Sigmoid colon (tissue), 7 donors: ENCODE data around the gene MRPL53. TPM values are rescaled to one million over a fixed set of nuclear protein-coding genes. Genes with fewer than 3 reads are reported as not detected.
"Not testable (repeated sequence)": the region's sequence is repeated elsewhere in the genome, so short reads cannot be mapped to it uniquely, and the experiment has no call there.

Source experiments
- DNase-seq: peaks from one replicate; pipeline ENCODE4 v3.0.0-alpha.2; 2019
- H3K27ac ChIP-seq, 4 donors: fragments of 200-600 bp; sonication (generic); one replicate each; pipeline ENCODE4 v1.5.1; 2016 to 2019; ENCODE audit warnings: mild to moderate bottlenecking in 1 of 4
- H3K27me3 ChIP-seq, 3 donors: fragments of 200-600 bp; sonication (generic); one replicate each; pipeline ENCODE4 v1.5.1; 2019; ENCODE audit warnings: mild to moderate bottlenecking in 1 of 3
- H3K36me3 ChIP-seq, 4 donors: fragments of 200-600 bp; sonication (generic); one replicate each; pipeline ENCODE4 v1.5.1; 2016 to 2019
- H3K4me1 ChIP-seq, 4 donors: fragments of 200-600 bp; sonication (generic); one replicate each; pipeline ENCODE4 v1.5.1; 2017 to 2019
- H3K4me3 ChIP-seq, 4 donors: fragments of 200-600 bp; sonication (generic); one replicate each; pipeline ENCODE4 v1.5.1; 2017 to 2019; ENCODE audit warnings: mild to moderate bottlenecking in 2 of 4, moderate library complexity in 1 of 4
- H3K9me3 ChIP-seq, 4 donors: fragments of 200-600 bp in 3 of 4; sonication (generic) in 3 of 4; one replicate each; pipeline versions ENCODE4 v1.5.1 to v1.6.1; 2013 to 2019
- CTCF ChIP-seq, 4 experiments: fragments of 450-650 bp in 3 of 4; fragments of 200-600 bp in 1 of 4; IDR thresholded peaks; one replicate each; pipeline ENCODE4 v1.5.1; 2016 to 2019; ENCODE audit warnings: antibody characterized with exemption in 4 of 4, mild to moderate bottlenecking in 3 of 4, moderate library complexity in 2 of 4
- EP300 ChIP-seq, 4 donors: sonication (generic); formaldehyde crosslinking; IDR thresholded peaks; one replicate each; pipeline ENCODE4 v1.6.1; 2017; ENCODE audit warnings: antibody characterized with exemption in 4 of 4
- POLR2A ChIP-seq, 2 donors: fragments of 450-650 bp; IDR thresholded peaks; one replicate each; pipeline ENCODE4 v1.6.1; 2016; ENCODE audit warnings: antibody characterized with exemption in 2 of 2, mild to moderate bottlenecking in 2 of 2, moderate library complexity in 2 of 2
- POLR2AphosphoS5 ChIP-seq, 4 donors: sonication (generic); formaldehyde crosslinking; IDR thresholded peaks; one replicate each; pipeline ENCODE4 v1.6.1; 2017; ENCODE audit warnings: antibody characterized with exemption in 4 of 4
- WGBS, 2 donors: extraction: QIAGEN DNeasy Blood & Tissue Kit; methylation state at CpG; one replicate each; pipeline ENCODE4 v1.1.7; 2013; 5-methylcytosine and 5-hydroxymethylcytosine counted together
- intact Hi-C: fragments of 100-400 bp; cut with DNase I; formaldehyde crosslinking; loops from one replicate; pipeline ENCODE4 v1.15.1; 2023
- polyA plus RNA-seq, 3 donors: library from polyadenylated mRNA; stranded (reverse); fragments of 200-250 nt; gene quantifications; one replicate each; pipeline ENCODE4 v1.2.3, GENCODE V29; 2013
- total RNA-seq, 4 donors: library from RNA; depleted of rRNA; stranded (reverse); fragments of >200 nt; gene quantifications; one replicate each; pipeline ENCODE4 v1.1.0, GENCODE V29; 2016
- donor health status: healthy with polysubstance abuse.
- donor health status: Bipolar disorder and iron deficiency.
- donor health status: healthy.

The MRPL53 gene
- total and polyA plus RNA-seq, 7 donors = 10.2 to 77.1 (median 59.7) TPM

- intact Hi-C loops = no loop called here
- no peaks in the 10 kb centered on the region for H3K27me3 ChIP-seq
- TF ChIP-seq POLR2AphosphoS5 (IDR thresholded peaks at IDR 0.05) = no peak
- no peak for TF ChIP-seq CTCF (IDR thresholded peaks at IDR 0.05)
- TF ChIP-seq EP300 (IDR thresholded peaks at IDR 0.05) = no peak
- TF ChIP-seq POLR2A (IDR thresholded peaks at IDR 0.05) = no peak
- H3K4me1 ChIP-seq = peaks cover 0 to 39% (median 30%) of the 10 kb centered on the region in 4 donors
- H3K9me3 ChIP-seq = no peaks in the 10 kb centered on the region
- H3K36me3 ChIP-seq = peaks cover 7 to 21% (median 10%) of the 10 kb centered on the region in 4 donors
- no peak overlapping the region for H3K27ac ChIP-seq
- DNase-seq = no peak
- no peak overlapping the region for H3K4me3 ChIP-seq
- 91 to 93% methylated on average over 20 of the region's 20 CpGs for WGBS, 2 donors
These were observed 10.3 kb downstream of the MRPL53 start for GRCh38 chr2:74462054-74462785.

GRCh38 chr2:74461187-74462053 is 11.1 kb downstream of the MRPL53 start:
- intact Hi-C loops = no loop called here
- Histone ChIP-seq H3K27me3 (no peaks in the 10 kb centered on the region), H3K4me3 (no peak overlapping the region), H3K27ac (no peak overlapping the region), H3K4me1 (peaks cover 0 to 47% (median 38%) of the 10 kb centered on the region in 4 donors), H3K9me3 (no peaks in the 10 kb centered on the region), H3K36me3 (peaks cover 7 to 21% (median 10%) of the 10 kb centered on the region in 4 donors)
- DNase-seq = no peak
- no peak for TF ChIP-seq CTCF (IDR thresholded peaks at IDR 0.05)
- TF ChIP-seq EP300 (IDR thresholded peaks at IDR 0.05) = no peak
- no peak for TF ChIP-seq POLR2AphosphoS5 (IDR thresholded peaks at IDR 0.05)
- no peak for TF ChIP-seq POLR2A (IDR thresholded peaks at IDR 0.05)
- WGBS, 2 donors = 91 to 93% methylated on average over 27 of the region's 27 CpGs

GRCh38 chr2:74460187-74460586 is 12.3 kb downstream of the MRPL53 start:
- H3K27ac ChIP-seq, DNase-seq, H3K4me3 ChIP-seq, H3K9me3 ChIP-seq, H3K27me3 ChIP-seq, intact Hi-C loops: not testable (repeated sequence)
- peaks cover 0 to 52% (median 43%) of the 10 kb centered on the region in 4 donors for H3K4me1 ChIP-seq
- WGBS, 2 donors = 81 to 89% methylated on average over 10 of the region's 10 CpGs
- H3K36me3 ChIP-seq = peaks cover 7 to 21% (median 10%) of the 10 kb centered on the region in 4 donors

- not testable (repeated sequence) for H3K27me3 ChIP-seq, DNase-seq, H3K27ac ChIP-seq, H3K9me3 ChIP-seq, H3K4me3 ChIP-seq
- intact Hi-C loops = loop anchor here (5.0 kb wide), 1 partner anchor 722 kb away; the partner anchor contains the start of gene TPRKB
- Histone ChIP-seq H3K36me3 (peaks cover 7 to 21% (median 10%) of the 10 kb centered on the region in 4 donors), H3K4me1 (peaks cover 0 to 51% (median 43%) of the 10 kb centered on the region in 4 donors)
- TF ChIP-seq POLR2AphosphoS5 (IDR thresholded peaks at IDR 0.05) = peak in 1 of 4 donors; percentile 4
- 77 to 85% methylated on average over 13 of the region's 13 CpGs for WGBS, 2 donors
These were observed 12.9 kb downstream of the MRPL53 start for GRCh38 chr2:74459503-74460118.

GRCh38 chr2:74458938-74459363 is 13.5 kb downstream of the MRPL53 start:
- peaks cover 7 to 21% (median 10%) of the 10 kb centered on the region in 4 donors for H3K36me3 ChIP-seq
- TF ChIP-seq CTCF (IDR thresholded peaks at IDR 0.05) = no peak
- TF ChIP-seq EP300 (IDR thresholded peaks at IDR 0.05) = no peak
- TF ChIP-seq POLR2A (IDR thresholded peaks at IDR 0.05) = no peak
- no peak for TF ChIP-seq POLR2AphosphoS5 (IDR thresholded peaks at IDR 0.05)
- no peak for DNase-seq
- H3K27ac ChIP-seq = peak overlapping the region; percentile 77 to 84 (median 80)
- no peaks in the 10 kb centered on the region for H3K9me3 ChIP-seq
- H3K27me3 ChIP-seq = no peaks in the 10 kb centered on the region
- H3K4me3 ChIP-seq = peak overlapping the region; percentile 57 to 83 (median 68)
- intact Hi-C loops = loop anchor here (5.0 kb wide), 1 partner anchor 722 kb away; the partner anchor contains the start of gene TPRKB
- WGBS, 2 donors = 1 to 4% methylated on average over 10 of the region's 10 CpGs
- H3K4me1 ChIP-seq = peaks cover 0 to 45% (median 39%) of the 10 kb centered on the region in 4 donors
